PC-3 (cell line): ENCODE measurements around the gene RPL15.

Experiments used
- EZH2 ChIP-seq: fragments of 300-600 bp; sonication (generic); IDR thresholded peaks from one replicate; pipeline ENCODE4 v1.6.1; 2017; ENCODE audit warnings: antibody characterized with exemption, mild to moderate bottlenecking, low read length; ENCODE audit not compliant: unreplicated experiment
- EZH2phosphoT487 ChIP-seq: fragments of 300-600 bp; sonication (generic); IDR thresholded peaks from 2 replicates; pipeline ENCODE4 v1.6.1; 2018; ENCODE audit warnings: mild to moderate bottlenecking, antibody characterized with exemption, low read length, borderline replicate concordance
- TF ChIP-seq, protein P1 (sequence below): fragments of 300-600 bp; sonication (generic); conservative IDR thresholded peaks from 2 replicates; pipeline ENCODE4 v1.5.1; 2017; ENCODE audit warnings: antibody characterized with exemption, low read depth, mild to moderate bottlenecking, low read length

DNA sequence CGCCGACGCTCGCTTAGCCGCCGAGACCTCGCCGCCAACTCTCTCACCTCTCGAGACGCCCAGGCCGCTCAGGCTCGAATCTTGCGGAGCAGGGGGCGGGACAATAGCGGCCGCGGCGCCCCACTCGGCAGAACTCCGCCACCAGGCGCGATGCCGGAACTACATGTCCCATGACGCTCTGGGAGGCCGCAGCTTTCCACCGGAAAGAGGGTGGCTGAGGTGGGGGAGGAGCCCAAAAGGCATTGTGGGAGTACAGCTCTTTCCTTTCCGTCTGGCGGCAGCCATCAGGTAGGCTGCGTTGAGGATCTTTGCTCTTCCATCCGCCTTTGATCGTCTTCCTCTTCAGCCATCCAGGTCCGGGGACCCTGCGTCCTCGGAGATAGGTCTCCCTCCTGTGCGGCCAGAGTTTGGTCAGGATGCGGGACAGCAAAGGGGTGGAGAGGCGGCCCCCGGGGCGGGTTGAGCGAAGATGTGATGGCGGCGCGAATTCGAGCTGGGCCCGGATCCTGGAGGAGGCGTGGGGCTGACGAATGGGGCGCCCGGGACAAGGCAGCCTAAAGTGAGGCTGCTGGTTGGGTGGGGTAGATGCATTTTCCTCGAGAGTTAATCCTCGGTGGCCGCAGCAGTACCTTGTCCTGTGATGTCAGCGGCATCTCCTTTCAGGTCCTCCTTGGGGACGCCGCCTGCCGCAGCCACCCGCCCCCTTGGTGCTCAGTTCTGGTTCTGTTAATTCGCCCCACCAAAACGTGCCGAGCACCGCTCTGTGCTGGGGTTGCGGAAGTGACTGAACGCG, at the start of gene RPL15, which contains the start of gene NKIRAS1:
- TF ChIP-seq, protein P1, sequence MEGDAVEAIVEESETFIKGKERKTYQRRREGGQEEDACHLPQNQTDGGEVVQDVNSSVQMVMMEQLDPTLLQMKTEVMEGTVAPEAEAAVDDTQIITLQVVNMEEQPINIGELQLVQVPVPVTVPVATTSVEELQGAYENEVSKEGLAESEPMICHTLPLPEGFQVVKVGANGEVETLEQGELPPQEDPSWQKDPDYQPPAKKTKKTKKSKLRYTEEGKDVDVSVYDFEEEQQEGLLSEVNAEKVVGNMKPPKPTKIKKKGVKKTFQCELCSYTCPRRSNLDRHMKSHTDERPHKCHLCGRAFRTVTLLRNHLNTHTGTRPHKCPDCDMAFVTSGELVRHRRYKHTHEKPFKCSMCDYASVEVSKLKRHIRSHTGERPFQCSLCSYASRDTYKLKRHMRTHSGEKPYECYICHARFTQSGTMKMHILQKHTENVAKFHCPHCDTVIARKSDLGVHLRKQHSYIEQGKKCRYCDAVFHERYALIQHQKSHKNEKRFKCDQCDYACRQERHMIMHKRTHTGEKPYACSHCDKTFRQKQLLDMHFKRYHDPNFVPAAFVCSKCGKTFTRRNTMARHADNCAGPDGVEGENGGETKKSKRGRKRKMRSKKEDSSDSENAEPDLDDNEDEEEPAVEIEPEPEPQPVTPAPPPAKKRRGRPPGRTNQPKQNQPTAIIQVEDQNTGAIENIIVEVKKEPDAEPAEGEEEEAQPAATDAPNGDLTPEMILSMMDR: no peak
- no peak for TF ChIP-seq EZH2phosphoT487
- TF ChIP-seq EZH2: no peak
